ENCODE data around the gene MINDY2.
A peak's percentile ranks its signal among the peaks of the same experiment; 100 is the strongest.
"Not testable (repeated sequence)": the region's sequence is repeated elsewhere in the genome, so short reads cannot be mapped to it uniquely, and the experiment has no call there.

The MINDY2 gene

DNA sequence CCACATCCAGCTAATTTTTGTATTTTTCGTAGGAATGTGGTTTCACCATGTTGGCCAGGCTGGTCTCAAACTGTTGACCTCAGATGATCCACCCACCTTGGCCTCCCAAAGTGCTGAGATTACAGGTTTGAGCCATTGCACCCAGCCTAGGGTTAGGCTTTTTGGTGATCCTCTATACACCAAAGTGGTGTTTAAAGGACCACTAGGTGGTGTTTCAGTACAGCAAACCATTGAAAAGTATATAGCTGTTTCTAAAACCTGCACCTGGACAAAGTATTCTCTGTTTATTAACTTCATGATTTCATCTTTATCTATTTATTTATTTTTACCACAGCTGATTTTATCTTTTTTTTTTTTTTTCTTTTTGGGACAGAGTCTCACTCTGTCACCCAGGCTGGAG lies 68.4 kb downstream of the MINDY2 start:
- DNase-seq (ENCODE audit: extremely low spot score), result peak; percentile 46
- TF ChIP-seq, protein P1, sequence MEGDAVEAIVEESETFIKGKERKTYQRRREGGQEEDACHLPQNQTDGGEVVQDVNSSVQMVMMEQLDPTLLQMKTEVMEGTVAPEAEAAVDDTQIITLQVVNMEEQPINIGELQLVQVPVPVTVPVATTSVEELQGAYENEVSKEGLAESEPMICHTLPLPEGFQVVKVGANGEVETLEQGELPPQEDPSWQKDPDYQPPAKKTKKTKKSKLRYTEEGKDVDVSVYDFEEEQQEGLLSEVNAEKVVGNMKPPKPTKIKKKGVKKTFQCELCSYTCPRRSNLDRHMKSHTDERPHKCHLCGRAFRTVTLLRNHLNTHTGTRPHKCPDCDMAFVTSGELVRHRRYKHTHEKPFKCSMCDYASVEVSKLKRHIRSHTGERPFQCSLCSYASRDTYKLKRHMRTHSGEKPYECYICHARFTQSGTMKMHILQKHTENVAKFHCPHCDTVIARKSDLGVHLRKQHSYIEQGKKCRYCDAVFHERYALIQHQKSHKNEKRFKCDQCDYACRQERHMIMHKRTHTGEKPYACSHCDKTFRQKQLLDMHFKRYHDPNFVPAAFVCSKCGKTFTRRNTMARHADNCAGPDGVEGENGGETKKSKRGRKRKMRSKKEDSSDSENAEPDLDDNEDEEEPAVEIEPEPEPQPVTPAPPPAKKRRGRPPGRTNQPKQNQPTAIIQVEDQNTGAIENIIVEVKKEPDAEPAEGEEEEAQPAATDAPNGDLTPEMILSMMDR (IDR thresholded peaks at IDR 0.05; ENCODE audit: control extremely low read depth, extremely low read depth, low read depth, missing control alignments), result peak; percentile 43
- ChIA-PET POLR2A (interaction anchor here (0.7 kb wide), 1 partner anchor 80 kb away, joined by 3 read pairs; no protein-coding TSS in a partner anchor), CTCF (interaction anchor here (0.7 to 1.3 kb wide), 10 partner anchors 10 to 690 kb away, joined by 3 to 7 read pairs (median 4); no protein-coding TSS in a partner anchor)

DNA sequence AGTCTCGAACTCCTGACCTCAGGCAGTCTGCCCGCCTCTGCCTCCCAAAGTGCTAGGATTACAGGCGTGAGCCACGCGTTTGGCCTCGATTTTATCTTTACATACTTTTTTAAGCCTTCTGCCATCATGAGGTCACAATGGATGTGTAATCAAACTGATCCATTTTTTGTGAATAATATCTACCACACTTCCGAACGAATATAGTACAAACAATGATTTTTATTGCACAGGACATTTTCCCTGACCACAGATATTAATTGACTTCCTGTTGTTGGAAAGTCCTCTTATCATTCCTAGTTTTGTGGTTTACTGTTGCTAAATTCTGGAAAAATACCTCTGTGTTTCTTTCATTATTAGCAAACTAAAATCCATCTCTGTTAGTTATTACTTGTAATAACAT lies 68.9 kb downstream of the MINDY2 start:
- ChIA-PET POLR2A (no interaction called here), CTCF (interaction anchor here (0.7 to 1.3 kb wide), 10 partner anchors 10 to 689 kb away, joined by 3 to 7 read pairs (median 4); no protein-coding TSS in a partner anchor)
- no peak for DNase-seq (ENCODE audit: extremely low spot score)
- TF ChIP-seq, protein P1 (IDR thresholded peaks at IDR 0.05; ENCODE audit: control extremely low read depth, extremely low read depth, low read depth, missing control alignments), result no peak

DNA sequence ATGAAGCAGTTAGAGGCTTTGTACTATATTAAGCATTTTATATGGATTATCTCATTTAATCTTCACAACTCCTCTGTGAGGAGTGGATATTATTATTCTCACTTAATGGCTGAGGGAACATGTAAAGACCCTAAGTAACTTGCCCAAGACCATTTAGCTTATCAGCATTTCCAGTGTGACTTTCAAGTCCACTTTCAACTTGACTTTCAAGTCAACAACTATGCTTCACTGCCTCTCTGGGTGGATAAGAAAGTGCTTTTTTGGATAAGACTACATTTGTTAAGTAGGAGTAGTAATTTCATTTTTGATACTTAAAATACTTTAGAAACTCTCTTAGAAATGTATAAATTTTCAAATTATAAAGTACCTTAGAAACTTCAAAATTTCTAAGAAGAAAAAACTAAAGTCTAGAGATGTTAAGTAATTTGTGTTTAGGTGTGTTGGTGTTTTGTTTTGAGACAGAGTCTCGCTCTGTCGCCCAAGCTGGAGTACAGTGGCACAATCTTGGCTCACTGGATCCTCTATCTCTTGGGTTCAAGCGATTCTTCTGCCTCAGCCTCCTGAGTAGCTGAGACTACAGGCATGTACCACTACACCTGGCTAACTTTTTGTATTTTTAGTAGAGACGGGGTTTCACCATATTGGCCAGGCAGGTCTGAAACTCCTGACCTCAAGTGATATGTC lies 71.8 kb downstream of the MINDY2 start:
- peak; percentile 35 for DNase-seq (ENCODE audit: extremely low spot score)
- TF ChIP-seq, protein P1 (IDR thresholded peaks at IDR 0.05; ENCODE audit: control extremely low read depth, extremely low read depth, low read depth, missing control alignments), result no peak
- ChIA-PET CTCF (interaction anchor here (0.9 to 1.4 kb wide), 3 partner anchors 9 to 15 kb away, joined by 3 to 4 read pairs (median 3); no protein-coding TSS in a partner anchor), POLR2A (no interaction called here)

DNA sequence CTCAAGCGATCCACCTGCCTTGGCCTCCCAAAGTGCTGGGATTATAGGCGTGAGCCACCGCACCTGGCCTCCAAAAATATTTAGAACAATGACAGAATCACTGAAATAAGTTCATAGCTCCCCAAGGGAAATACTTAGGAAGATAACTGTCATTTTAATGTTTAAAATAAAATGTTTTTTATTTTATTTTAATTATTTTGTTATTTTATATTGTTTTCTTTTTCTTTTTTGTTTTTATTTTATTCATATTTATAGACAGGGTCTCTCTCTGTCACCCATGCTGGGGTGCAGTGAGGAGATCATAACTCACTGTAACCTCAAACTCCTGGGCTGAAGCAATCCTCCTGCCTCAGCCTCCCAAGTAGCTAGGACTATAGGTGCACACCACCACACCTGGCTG lies 80.1 kb downstream of the MINDY2 start:
- DNase-seq (ENCODE audit: extremely low spot score); POLR2A ChIA-PET: not testable (repeated sequence)
- CTCF ChIA-PET, result interaction anchor here (1.5 kb wide), 1 partner anchor 8 kb away, joined by 4 read pairs; no protein-coding TSS in a partner anchor

DNA sequence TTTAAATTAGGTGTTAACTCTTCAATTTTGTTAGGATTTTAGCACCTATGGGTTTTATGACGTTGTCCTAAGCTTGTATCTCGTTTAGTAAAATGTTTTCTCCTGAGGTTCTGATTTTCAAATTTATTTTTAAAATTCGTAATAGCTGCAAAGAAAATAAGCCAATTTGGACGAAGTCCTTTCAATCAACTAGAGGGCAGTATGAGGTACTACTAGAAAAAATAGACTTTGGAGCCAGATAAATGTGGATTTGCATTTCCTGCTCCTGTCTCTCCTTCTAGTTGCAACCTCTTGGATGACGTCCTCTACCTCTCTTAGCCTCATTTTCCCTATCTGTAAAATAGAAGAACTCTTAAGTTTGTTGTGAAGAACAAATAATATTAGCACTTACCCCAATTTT lies 81.2 kb downstream of the MINDY2 start:
- POLR2A ChIA-PET, result no interaction called here
- TF ChIP-seq, protein P1 (IDR thresholded peaks at IDR 0.05; ENCODE audit: control extremely low read depth, extremely low read depth, low read depth, missing control alignments), result no peak
- CTCF ChIA-PET, result interaction anchor here (1.2 to 1.5 kb wide), 2 partner anchors 10 to 26 kb away, joined by 3 to 4 read pairs; no protein-coding TSS in a partner anchor
- no peak for DNase-seq (ENCODE audit: extremely low spot score)

DNA sequence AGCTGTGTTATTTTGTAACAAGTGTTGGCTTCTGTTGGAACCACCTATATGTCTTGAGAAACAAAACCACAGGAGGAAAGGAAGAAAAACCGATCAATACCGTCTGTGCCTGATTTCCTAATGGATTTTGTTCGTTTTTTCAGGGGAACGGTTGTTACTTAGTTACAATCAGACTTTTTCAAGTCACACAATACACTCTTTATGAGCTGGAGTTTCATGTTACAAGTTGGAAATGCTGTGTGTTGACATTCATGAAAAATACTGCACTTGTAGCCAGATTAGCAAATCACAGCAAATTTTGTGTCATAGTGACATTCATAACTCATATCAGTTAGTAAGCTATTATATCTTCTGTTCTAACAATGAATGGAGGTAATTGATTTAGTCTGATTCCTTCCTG lies 83.5 kb downstream of the MINDY2 start:
- no peak for DNase-seq (ENCODE audit: extremely low spot score)
- ChIA-PET CTCF (interaction anchor here (0.9 kb wide), 1 partner anchor 12 kb away, joined by 3 read pairs; no protein-coding TSS in a partner anchor), POLR2A (no interaction called here)
- TF ChIP-seq, protein P1 (IDR thresholded peaks at IDR 0.05; ENCODE audit: control extremely low read depth, extremely low read depth, low read depth, missing control alignments), result no peak

DNA sequence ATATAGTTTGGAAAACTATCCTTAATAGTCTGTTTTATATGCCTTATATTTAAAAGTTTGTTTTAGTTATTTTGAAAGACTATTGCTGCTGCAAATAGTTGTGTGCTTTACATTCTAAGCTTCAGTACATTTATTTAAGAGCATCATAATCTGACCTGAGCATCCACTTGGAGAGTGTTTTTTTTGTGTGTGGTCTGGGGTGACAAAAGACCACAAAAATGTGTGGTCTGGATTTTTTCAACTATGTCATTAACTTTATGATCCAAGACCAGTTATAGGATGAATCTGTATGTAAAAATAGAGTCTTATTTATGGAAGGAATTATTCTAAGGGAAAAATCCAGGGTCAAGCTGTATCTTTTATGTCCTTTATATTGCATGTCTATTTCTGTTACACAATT lies 85.0 kb downstream of the MINDY2 start:
- TF ChIP-seq, protein P1 (IDR thresholded peaks at IDR 0.05; ENCODE audit: control extremely low read depth, extremely low read depth, low read depth, missing control alignments), result no peak
- ChIA-PET CTCF (interaction anchor here (1.1 to 1.3 kb wide), 2 partner anchors 9 to 16 kb away, joined by 4 to 5 read pairs; no protein-coding TSS in a partner anchor), POLR2A (no interaction called here)
- DNase-seq (ENCODE audit: extremely low spot score), result no peak

DNA sequence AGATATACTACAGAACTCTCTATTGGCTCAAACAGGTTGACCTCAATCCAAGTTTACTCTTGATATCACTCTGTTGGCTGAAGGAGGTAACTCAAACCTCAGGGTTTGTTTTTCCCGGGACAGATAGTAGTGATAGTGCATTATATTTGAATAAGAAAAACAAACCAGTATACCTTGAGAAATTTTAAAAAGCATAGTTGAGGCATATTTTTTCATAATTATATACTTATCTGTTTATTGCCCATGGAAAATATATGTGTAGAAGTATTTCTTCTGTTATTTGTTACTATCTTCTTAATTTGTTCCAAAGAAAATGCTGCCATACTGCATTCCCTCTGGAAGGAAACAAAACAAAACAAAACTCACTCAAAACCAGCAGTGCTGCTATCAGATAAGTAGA lies 85.5 kb downstream of the MINDY2 start:
- POLR2A ChIA-PET; DNase-seq (ENCODE audit: extremely low spot score): not testable (repeated sequence)
- CTCF ChIA-PET, result interaction anchor here (1.3 kb wide), 1 partner anchor 17 kb away, joined by 5 read pairs; no protein-coding TSS in a partner anchor

All from GM10248 (cell line).